ENCODE results near the gene UCHL5. TPM values are rescaled to one million over a fixed set of nuclear protein-coding genes. Genes with fewer than 3 reads are reported as not detected.

Gene UCHL5
- total RNA-seq, 3 donors from 2014 or later, result 32.8 to 45.2 (median 38.3) TPM

DNA sequence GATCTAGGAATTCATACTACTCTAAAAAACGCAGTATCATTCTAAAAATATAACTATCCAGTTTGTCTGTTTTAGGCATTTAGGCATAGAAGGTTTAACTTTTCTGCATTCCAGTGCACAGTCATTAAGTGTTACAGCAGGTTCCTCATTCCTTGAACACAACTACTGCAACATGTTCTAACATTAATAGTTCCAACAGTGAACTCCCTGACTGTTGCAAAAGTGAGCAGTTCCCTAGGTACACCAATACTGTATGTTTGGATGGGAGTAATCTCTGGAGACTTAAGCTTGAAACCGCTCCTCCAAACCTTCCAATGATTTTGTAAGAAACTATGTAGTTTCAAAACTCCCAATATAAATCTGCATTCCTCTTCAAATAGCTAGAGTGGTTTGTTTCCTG lies 46.2 kb downstream of the UCHL5 start:
- intact Hi-C loops (cut with DNase I; ENCODE audit: low total_unique reads), result no loop called here

DNA sequence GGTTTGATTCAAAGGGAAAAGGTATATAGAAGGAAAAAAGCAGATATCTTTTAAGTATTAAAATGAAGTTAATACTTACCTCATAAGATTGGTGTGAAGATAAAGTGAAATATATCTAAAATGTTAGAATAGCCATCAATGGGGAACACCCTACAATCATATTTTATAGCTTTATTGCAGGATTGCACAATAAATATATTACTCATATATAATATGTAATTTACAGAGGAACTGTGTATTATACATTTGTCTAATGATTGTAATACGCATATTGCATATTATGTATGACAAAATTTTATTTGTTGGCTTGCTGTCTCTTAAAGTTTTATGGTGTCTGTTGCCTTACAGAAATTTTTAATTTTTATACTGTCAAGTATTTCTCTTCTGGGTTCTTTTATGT lies 47.8 kb downstream of the UCHL5 start:
- TF ChIP-seq, protein P1, sequence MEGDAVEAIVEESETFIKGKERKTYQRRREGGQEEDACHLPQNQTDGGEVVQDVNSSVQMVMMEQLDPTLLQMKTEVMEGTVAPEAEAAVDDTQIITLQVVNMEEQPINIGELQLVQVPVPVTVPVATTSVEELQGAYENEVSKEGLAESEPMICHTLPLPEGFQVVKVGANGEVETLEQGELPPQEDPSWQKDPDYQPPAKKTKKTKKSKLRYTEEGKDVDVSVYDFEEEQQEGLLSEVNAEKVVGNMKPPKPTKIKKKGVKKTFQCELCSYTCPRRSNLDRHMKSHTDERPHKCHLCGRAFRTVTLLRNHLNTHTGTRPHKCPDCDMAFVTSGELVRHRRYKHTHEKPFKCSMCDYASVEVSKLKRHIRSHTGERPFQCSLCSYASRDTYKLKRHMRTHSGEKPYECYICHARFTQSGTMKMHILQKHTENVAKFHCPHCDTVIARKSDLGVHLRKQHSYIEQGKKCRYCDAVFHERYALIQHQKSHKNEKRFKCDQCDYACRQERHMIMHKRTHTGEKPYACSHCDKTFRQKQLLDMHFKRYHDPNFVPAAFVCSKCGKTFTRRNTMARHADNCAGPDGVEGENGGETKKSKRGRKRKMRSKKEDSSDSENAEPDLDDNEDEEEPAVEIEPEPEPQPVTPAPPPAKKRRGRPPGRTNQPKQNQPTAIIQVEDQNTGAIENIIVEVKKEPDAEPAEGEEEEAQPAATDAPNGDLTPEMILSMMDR (IDR thresholded peaks at IDR 0.05), result no peak
- no peak for TF ChIP-seq POLR2AphosphoS5 (IDR thresholded peaks at IDR 0.05)
- no peak for TF ChIP-seq POLR2A (IDR thresholded peaks at IDR 0.05)
- H3K27me3 ChIP-seq, result no peaks in the 10 kb centered on the region
- H3K4me1 ChIP-seq, result no peaks in the 10 kb centered on the region
- no peak for DNase-seq (ENCODE audit: low spot score in 2 of 2)
- no peaks in the 10 kb centered on the region for H3K9me3 ChIP-seq
- H3K36me3 ChIP-seq, result no peaks in the 10 kb centered on the region
- H3K4me3 ChIP-seq, result no peak overlapping the region
- intact Hi-C loops (cut with DNase I; ENCODE audit: low total_unique reads), result no loop called here
- H3K27ac ChIP-seq, result no peak overlapping the region

More for the DNA sequence above, 46.2 kb downstream of the UCHL5 start:
- Histone ChIP-seq H3K27ac (no peak overlapping the region), H3K4me1 (no peaks in the 10 kb centered on the region), H3K36me3 (no peaks in the 10 kb centered on the region), H3K4me3 (no peak overlapping the region), H3K27me3 (no peaks in the 10 kb centered on the region), H3K9me3 (no peaks in the 10 kb centered on the region)
- no peak for DNase-seq (ENCODE audit: low spot score in 2 of 2)
- TF ChIP-seq POLR2A (IDR thresholded peaks at IDR 0.05) (no peak), POLR2AphosphoS5 (IDR thresholded peaks at IDR 0.05) (no peak)
- TF ChIP-seq, protein P1 (IDR thresholded peaks at IDR 0.05), result no peak

DNA sequence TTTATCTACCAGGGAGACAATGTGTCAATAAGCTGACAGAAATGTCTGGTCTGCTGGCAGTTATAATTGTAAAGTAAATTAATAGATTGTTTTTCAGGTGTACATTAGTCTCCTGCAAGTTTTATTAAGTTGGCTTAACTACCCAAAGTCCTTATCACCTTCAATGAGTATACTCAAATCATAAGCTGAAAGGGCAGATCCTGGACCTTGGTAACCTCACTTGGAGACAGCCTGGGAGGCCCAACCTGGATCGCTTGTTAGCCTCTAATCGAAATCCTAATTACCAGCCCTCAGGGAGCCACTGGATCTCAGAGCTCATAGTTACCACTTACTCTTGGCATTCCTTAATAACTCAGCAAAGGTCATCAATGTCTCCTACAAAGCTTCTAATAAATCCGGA lies 49.7 kb downstream of the UCHL5 start:
- TF ChIP-seq POLR2A (IDR thresholded peaks at IDR 0.05), result no peak
- TF ChIP-seq POLR2AphosphoS5 (IDR thresholded peaks at IDR 0.05), result no peak
- TF ChIP-seq, protein P1 (IDR thresholded peaks at IDR 0.05), result no peak
- Histone ChIP-seq H3K36me3 (no peaks in the 10 kb centered on the region), H3K4me1 (no peaks in the 10 kb centered on the region), H3K27ac (no peak overlapping the region), H3K9me3 (peaks cover 0 to 3% of the 10 kb centered on the region in 2 donors), H3K4me3 (no peak overlapping the region), H3K27me3 (no peaks in the 10 kb centered on the region)
- DNase-seq (ENCODE audit: low spot score in 2 of 2), result no peak
- intact Hi-C loops (cut with DNase I; ENCODE audit: low total_unique reads), result no loop called here

DNA sequence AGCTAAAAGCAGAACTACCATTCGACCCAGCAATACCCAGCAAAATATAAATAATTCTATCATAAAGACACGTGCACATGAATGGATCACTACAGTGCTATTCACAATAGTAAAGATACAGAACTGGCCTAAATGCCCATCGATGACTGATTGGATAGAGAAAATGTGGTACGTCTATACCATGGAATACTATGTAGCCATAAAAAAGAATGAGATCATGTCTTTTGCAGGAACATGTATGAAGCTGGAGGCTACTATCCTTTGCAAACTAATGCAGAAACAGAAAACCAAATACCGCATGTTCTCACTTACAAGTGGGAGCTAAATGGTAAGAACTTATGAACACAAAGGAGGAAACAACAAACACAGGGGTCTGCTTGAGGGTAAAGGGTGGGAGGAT lies 53.4 kb downstream of the UCHL5 start:
- TF ChIP-seq, protein P1 (IDR thresholded peaks at IDR 0.05), result no peak
- no peak overlapping the region for H3K4me3 ChIP-seq
- no peak overlapping the region for H3K27ac ChIP-seq
- intact Hi-C loops (cut with DNase I; ENCODE audit: low total_unique reads), result no loop called here
- H3K36me3 ChIP-seq, result no peaks in the 10 kb centered on the region
- DNase-seq (ENCODE audit: low spot score in 2 of 2), result no peak
- peaks cover 0 to 3% of the 10 kb centered on the region in 2 donors for H3K9me3 ChIP-seq
- no peaks in the 10 kb centered on the region for H3K4me1 ChIP-seq
- no peaks in the 10 kb centered on the region for H3K27me3 ChIP-seq

DNA sequence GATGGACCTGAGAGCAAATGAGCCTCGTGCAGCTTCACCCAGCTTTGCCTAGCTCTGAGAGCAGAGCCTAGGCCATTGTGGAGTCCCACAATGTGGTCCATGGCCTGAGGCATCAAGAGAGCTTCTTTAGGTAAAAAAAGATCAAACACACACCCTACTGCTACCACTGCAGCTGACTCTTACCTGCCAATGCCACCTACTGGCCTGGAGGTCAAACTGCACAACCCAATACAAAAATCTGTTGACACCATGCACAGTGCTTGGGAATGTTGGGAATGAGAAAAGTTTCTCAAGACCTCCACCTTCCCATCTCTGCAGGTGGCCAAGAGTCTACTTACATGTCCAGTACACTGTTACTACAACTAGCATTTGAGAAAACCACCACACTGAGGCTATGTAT lies 60.6 kb downstream of the UCHL5 start:
- Histone ChIP-seq H3K27ac (no peak overlapping the region), H3K4me3 (no peak overlapping the region), H3K36me3 (no peaks in the 10 kb centered on the region), H3K27me3 (no peaks in the 10 kb centered on the region), H3K4me1 (no peaks in the 10 kb centered on the region), H3K9me3 (no peaks in the 10 kb centered on the region)
- DNase-seq (ENCODE audit: low spot score in 2 of 2), result no peak
- intact Hi-C loops (cut with DNase I; ENCODE audit: low total_unique reads), result no loop called here
- TF ChIP-seq POLR2A (IDR thresholded peaks at IDR 0.05), result no peak
- TF ChIP-seq POLR2AphosphoS5 (IDR thresholded peaks at IDR 0.05), result no peak
- TF ChIP-seq, protein P1 (IDR thresholded peaks at IDR 0.05), result no peak
